Stimulated activated CD4-positive, alpha-beta T cell treated with anti-CD3 and anti-CD28 coated beads, Interleukin-15, amount 100 ng/mL, for 48 hours (primary cell): Measurements from ENCODE around the gene GYG1.

ENCODE experiments used
- DNase-seq, 2 donors: peaks; one replicate each; pipeline ENCODE4 v3.0.0-alpha.2; 2020; ENCODE audit warnings: low read depth in 2 of 2

Gene GYG1

GRCh38 chr3:148991219-148992026 lies at the start of gene GYG1:
Gene GYG1 (plus strand): TSS chr3:148991540. CDS start chr3:148991641, 101 bp downstream.
- peak; percentile 50 to 60 for DNase-seq

- DNase-seq = no peak
These were observed 47.7 kb upstream of the GYG1 start for GRCh38 chr3:148943506-148944205.

- DNase-seq = no peak
These were observed 46.2 kb upstream of the GYG1 start for GRCh38 chr3:148945116-148945515.

GRCh38 chr3:148948913-148949657 lies 42.3 kb upstream of the GYG1 start:
- DNase-seq = no peak

GRCh38 chr3:148950806-148951205 lies 40.5 kb upstream of the GYG1 start:
- DNase-seq = no peak

GRCh38 chr3:148951599-148952361 lies 39.6 kb upstream of the GYG1 start:
- no peak for DNase-seq

- no peak for DNase-seq
These were observed 38.2 kb upstream of the GYG1 start for GRCh38 chr3:148953094-148953493.

GRCh38 chr3:148954981-148955380 lies 36.4 kb upstream of the GYG1 start:
- DNase-seq = no peak

GRCh38 chr3:148955544-148956346 lies 35.6 kb upstream of the GYG1 start:
- no peak for DNase-seq

- no peak for DNase-seq
These were observed 33.8 kb upstream of the GYG1 start for GRCh38 chr3:148957586-148957985.

GRCh38 chr3:148958696-148959095 lies 32.6 kb upstream of the GYG1 start:
- no peak for DNase-seq

GRCh38 chr3:148962513-148962912 lies 28.8 kb upstream of the GYG1 start:
- DNase-seq = no peak

- DNase-seq = no peak
These were observed 26.5 kb upstream of the GYG1 start for GRCh38 chr3:148964809-148965208.

- DNase-seq = no peak
These were observed 23.0 kb upstream of the GYG1 start for GRCh38 chr3:148968321-148968720.

GRCh38 chr3:148970271-148970670 lies 21.1 kb upstream of the GYG1 start:
- no peak for DNase-seq

- no peak for DNase-seq
These were observed 19.8 kb upstream of the GYG1 start for GRCh38 chr3:148971401-148972163.

GRCh38 chr3:148974726-148975125 lies 16.6 kb upstream of the GYG1 start:
- no peak for DNase-seq

- DNase-seq = no peak
These were observed 16.1 kb upstream of the GYG1 start for GRCh38 chr3:148975248-148975647.

- no peak for DNase-seq
These were observed 15.6 kb upstream of the GYG1 start for GRCh38 chr3:148975696-148976095.

- DNase-seq = no peak
These were observed 10.1 kb upstream of the GYG1 start for GRCh38 chr3:148981273-148981672.
